Kidney epithelial cell (primary cell): ENCODE results near the gene EPS8L3. TPM values are rescaled to one million over a fixed set of nuclear protein-coding genes. Genes with fewer than 3 reads are reported as not detected.

Experiments
- DNase-seq: peaks from one replicate; pipeline ENCODE4 v3.0.0-alpha.2; 2010; ENCODE audit warnings: low read depth
- H3K27me3 ChIP-seq: 2 replicates; pipeline ENCODE4 v1.6.0; 2011; ENCODE audit warnings: low read length; ENCODE audit not compliant: control insufficient read depth, insufficient read depth
- H3K36me3 ChIP-seq: 2 replicates; pipeline ENCODE4 v1.5.1; 2011; ENCODE audit warnings: low read length; ENCODE audit not compliant: control insufficient read depth, insufficient read depth
- H3K4me3 ChIP-seq: 2 replicates; pipeline ENCODE4 v1.5.1; 2011; ENCODE audit warnings: low read depth, mild to moderate bottlenecking, control low read depth, low read length
- total RNA-seq: library from RNA; depleted of rRNA; stranded (reverse); fragments of >200 nt; gene quantifications from 2 replicates; pipeline ENCODE4 v1.2.3, GENCODE V29; 2015
- TF ChIP-seq, protein P1 (sequence below): IDR thresholded peaks from 2 replicates; pipeline ENCODE4 v1.5.1; 2011; ENCODE audit warnings: mild to moderate bottlenecking, moderate library complexity, low read length, control low read depth, inconsistent platforms; ENCODE audit not compliant: insufficient read depth, poor library complexity, severe bottlenecking

The EPS8L3 gene
- total RNA-seq, 1 donor from 2014 or later = 0.04 TPM

- Histone ChIP-seq H3K36me3 (no peaks in the 10 kb centered on the region), H3K4me3 (no peak overlapping the region), H3K27me3 (no peaks in the 10 kb centered on the region)
- DNase-seq = peak; percentile 48
- TF ChIP-seq, protein P1, sequence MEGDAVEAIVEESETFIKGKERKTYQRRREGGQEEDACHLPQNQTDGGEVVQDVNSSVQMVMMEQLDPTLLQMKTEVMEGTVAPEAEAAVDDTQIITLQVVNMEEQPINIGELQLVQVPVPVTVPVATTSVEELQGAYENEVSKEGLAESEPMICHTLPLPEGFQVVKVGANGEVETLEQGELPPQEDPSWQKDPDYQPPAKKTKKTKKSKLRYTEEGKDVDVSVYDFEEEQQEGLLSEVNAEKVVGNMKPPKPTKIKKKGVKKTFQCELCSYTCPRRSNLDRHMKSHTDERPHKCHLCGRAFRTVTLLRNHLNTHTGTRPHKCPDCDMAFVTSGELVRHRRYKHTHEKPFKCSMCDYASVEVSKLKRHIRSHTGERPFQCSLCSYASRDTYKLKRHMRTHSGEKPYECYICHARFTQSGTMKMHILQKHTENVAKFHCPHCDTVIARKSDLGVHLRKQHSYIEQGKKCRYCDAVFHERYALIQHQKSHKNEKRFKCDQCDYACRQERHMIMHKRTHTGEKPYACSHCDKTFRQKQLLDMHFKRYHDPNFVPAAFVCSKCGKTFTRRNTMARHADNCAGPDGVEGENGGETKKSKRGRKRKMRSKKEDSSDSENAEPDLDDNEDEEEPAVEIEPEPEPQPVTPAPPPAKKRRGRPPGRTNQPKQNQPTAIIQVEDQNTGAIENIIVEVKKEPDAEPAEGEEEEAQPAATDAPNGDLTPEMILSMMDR = peak; percentile 89
These were observed 9.6 kb upstream of the EPS8L3 start for GRCh38 chr1:109773203-109773899.

- Histone ChIP-seq H3K27me3 (no peaks in the 10 kb centered on the region), H3K36me3 (no peaks in the 10 kb centered on the region), H3K4me3 (no peak overlapping the region)
- no peak for DNase-seq
- TF ChIP-seq, protein P1 = no peak
These were observed 9.0 kb upstream of the EPS8L3 start for GRCh38 chr1:109772658-109773202.

- H3K4me3 ChIP-seq = no peak overlapping the region
- no peak for DNase-seq
- TF ChIP-seq, protein P1 = no peak
- no peaks in the 10 kb centered on the region for H3K27me3 ChIP-seq
- H3K36me3 ChIP-seq = no peaks in the 10 kb centered on the region
These were observed 8.3 kb upstream of the EPS8L3 start for GRCh38 chr1:109771712-109772657.

GRCh38 chr1:109770331-109771095, 6.8 kb upstream of the EPS8L3 start:
- TF ChIP-seq, protein P1 = no peak
- Histone ChIP-seq H3K4me3 (no peak overlapping the region), H3K36me3 (no peaks in the 10 kb centered on the region), H3K27me3 (no peaks in the 10 kb centered on the region)
- DNase-seq = no peak

DNA sequence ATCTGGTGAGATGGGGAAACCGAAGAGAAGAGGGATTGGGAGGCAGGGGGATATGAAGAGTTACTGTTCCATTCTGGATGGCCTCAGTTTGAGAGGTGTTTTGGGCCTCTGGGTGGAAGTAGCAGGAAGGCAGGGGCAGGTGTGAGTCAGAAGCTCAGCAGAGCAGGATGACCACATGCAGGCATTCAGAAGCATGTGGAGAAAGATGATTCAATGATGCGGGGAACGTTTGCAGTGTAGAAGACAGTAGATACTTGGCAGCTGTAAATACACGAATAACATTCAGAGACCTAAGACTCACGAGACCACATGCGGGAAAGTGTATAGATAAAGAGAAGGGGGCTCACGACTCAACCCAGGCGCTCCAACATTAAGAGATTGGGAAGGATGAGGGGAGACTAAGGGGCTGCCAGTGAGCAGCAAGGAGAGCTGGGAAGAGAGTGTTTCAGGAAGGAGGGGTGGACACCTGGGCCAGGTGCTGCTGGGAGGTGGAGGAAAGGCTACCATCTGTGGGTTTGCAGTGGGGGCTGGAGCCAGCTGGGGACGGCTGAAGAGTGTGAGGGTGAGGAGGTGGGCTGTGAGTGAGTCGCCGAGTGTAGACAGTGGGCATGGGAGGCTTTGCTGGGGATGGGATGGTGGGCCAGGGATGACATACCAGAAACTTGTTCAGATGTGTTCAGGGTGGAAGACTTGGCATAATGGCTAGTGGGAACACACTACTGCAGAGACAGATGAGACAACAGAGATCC, 5.8 kb upstream of the EPS8L3 start:
- Histone ChIP-seq H3K27me3 (no peaks in the 10 kb centered on the region), H3K36me3 (no peaks in the 10 kb centered on the region), H3K4me3 (no peak overlapping the region)
- TF ChIP-seq, protein P1 = no peak
- DNase-seq = peak; percentile 51
